HG03135 (cell line): ENCODE data around the gene REEP1.
"Not testable (repeated sequence)": the region's sequence is repeated elsewhere in the genome, so short reads cannot be mapped to it uniquely, and the experiment has no call there.

Experiments
- ATAC-seq: cut with Tn5 transposase; IDR thresholded peaks from one replicate; pipeline ENCODE4 v1.9.1; 2021; ENCODE audit warnings: mild to moderate bottlenecking, moderate library complexity; ENCODE audit not compliant: unreplicated experiment

Gene REEP1

GRCh38 chr2:86249176-86249575, 88.2 kb downstream of the REEP1 start:
- ATAC-seq = no peak

DNA sequence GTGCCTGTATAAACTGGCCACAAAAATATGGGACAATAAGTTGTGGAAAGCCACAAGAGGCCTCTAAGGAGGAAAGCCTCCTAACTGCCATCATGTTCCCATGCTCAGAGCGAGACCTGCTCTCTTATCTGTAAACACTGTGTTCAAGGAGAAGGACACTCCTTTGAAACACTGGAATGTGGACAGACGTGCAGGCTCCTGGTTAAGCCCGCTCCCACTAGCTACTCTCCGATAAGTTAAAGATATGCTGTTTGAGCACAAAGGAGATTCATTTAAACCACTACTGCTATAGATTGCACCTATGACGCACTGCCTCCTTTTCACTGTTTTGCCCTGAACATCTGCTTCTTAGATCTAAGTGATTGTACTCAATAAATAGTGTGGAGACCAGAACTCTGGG, 92.2 kb downstream of the REEP1 start:
- not testable (repeated sequence) for ATAC-seq

DNA sequence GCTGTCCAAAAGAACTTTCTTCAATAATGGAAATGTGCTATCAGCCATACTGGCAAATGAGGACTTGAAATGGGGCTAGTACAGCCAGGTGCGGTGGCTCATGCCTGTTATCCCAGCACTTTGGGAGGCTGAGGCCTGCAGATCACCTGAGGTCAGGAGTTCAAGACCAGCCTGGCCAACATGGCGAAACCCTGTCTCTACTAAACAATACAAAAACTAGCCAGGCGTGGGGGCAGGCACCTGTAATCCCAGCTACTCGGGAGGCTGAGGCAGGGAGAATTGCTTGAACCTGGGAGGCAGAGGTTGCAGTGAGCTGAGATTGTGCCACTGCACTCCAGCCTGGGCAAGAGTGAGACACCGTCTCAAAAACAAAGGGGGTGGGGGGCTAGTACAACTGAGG, 92.6 kb downstream of the REEP1 start:
- not testable (repeated sequence) for ATAC-seq

- ATAC-seq = no peak
Observed at GRCh38 chr2:86243950-86244733, 93.3 kb downstream of the REEP1 start.

GRCh38 chr2:86243272-86243671, 94.2 kb downstream of the REEP1 start:
- ATAC-seq = no peak

DNA sequence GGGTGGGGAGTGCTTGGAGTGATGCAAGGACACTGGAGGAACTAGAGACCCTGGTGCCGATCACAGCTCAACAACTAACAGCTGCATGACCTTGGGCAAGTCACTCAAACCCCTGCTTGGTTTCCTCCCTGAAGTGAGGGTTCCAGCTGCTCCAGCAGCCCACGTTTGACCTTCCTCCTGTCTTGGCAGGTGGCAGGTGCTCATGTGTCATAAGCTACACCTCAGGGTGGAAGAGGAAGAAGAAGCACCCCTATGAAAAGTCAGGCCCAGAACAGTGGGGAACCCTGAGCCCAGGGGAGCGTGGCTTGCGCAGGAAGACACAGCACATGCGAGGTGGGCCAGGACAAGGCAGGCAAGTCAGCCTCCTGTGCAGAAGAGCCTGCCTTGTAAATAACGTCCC, 95.8 kb downstream of the REEP1 start:
- ATAC-seq = no peak

- ATAC-seq = no peak
Observed at GRCh38 chr2:86240251-86240650, 97.2 kb downstream of the REEP1 start.

GRCh38 chr2:86239745-86240144, 97.7 kb downstream of the REEP1 start:
- ATAC-seq = no peak

- ATAC-seq = no peak
Observed at GRCh38 chr2:86239326-86239725, 98.1 kb downstream of the REEP1 start.

- peak; percentile 68 for ATAC-seq
Observed at GRCh38 chr2:86238354-86238753, 99.1 kb downstream of the REEP1 start.

- no peak for ATAC-seq
Observed at GRCh38 chr2:86237172-86237571, 100.3 kb downstream of the REEP1 start.

DNA sequence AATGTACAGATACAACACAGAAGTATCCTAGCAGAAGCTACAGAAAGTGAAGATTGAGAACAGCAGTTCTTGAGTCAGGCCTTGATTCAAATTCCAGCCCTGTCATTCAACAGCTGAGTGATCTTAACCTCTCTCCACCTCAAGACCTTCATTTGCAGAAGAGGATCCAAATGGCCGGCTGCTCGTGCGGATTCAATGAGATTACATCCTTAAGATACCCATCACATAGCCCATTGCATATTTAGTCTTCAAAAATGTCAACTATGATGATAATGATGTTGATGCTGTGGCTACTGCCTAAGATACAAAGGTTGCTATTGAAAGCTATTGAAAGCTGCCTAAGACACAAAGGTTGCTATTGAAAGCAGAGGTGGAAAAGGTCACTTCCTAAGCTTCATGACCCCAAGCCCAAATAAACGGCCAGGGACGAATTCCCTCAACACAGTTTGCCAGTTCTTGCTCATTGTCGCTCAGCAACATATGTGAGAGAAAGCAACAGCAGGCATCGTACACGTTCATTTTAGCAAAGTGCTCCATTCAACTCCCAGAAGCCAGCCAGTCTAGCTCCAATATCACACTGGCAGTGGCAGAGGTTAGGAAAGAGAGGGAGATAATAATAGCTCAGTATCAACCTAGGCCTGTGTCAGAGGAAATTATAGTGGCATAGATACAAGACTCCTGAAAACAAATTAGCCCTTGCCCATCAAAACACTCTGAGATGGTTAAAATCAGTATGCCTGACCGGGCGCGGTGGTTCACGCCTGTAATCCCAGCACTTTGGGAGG, 102.0 kb downstream of the REEP1 start:
- ATAC-seq = no peak

- no peak for ATAC-seq
Observed at GRCh38 chr2:86234563-86235131, 102.8 kb downstream of the REEP1 start.

DNA sequence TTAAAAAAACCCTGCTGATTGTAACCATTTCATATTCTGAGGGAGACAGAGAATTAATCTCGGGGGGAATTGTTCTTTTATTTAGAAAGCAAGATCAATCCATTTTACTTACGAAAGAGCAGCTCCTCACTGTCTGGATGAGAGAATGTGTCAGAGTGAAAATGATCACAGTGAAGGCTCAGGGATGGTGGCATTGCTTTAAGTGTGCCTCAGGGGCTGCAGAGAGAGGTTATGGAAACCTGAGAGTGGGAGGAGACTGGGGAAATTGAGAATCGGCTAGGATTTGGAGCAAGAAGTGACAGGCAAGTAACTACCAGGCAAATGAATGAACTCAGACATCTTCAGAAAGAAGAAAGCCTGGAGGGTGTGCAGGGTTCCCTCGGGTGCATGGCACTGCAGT, 104.0 kb downstream of the REEP1 start:
- no peak for ATAC-seq

DNA sequence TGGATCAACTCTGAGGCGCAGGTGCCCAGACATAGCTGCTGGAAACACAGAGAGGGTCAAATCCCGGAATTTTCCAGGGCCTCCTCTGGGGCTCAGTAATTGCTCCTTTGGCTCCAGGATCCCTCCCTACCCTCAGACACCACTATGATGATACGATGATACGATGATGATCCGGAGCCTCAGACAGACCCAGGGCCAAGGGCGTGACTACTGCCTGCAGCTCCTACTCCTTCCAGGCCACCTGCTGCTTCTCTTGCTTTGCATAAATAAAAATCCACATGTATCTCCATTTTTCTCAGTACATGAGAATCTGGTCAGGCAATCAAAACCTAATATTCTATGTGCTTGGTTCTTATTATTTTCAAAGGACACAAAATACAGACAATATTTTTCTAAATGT, 104.5 kb downstream of the REEP1 start:
- ATAC-seq = no peak

- no peak for ATAC-seq
Observed at GRCh38 chr2:86232373-86232784, 105.0 kb downstream of the REEP1 start.

DNA sequence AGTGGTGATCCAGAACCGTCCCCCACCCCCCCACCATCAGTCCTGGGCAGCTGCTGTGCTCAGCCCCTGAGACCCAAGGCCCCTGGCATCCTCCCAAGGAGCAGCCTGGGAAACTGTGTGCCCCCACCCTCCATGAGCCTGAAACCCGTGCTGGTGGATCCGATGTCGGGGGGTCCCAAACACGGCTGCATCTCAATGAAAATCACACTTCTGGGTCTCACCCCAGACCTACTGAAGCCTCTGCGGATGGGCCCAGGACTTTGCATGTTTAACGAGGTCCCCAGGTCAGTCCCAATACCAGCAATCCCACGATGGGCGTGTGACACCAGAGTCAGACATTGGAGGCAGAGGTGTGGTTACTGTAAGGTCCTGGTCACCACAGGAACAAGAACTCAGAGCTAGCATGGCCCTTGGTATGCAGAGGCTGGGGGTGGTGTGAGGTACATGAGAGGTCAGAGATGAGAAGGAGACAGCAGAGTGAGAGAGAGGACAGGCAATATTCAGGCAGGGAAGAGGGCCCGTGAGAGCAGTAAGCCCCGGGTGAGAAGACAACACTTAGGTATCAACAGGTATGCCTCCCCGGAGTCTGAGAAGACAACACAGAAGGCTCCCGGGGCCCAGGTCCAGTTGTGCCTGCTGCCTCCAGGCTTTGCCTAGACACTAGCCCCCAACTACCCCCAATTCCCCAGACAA, 105.6 kb downstream of the REEP1 start:
- ATAC-seq = no peak

GRCh38 chr2:86230961-86231360, 106.5 kb downstream of the REEP1 start:
- no peak for ATAC-seq

- ATAC-seq = no peak
Observed at GRCh38 chr2:86229221-86229620, 108.2 kb downstream of the REEP1 start.

GRCh38 chr2:86228574-86228973, 108.9 kb downstream of the REEP1 start:
- not testable (repeated sequence) for ATAC-seq

GRCh38 chr2:86227685-86228084, 109.7 kb downstream of the REEP1 start:
- ATAC-seq = no peak
